Measurements from ENCODE around the gene PGBD4.
"Not testable (repeated sequence)": the region's sequence is repeated elsewhere in the genome, so short reads cannot be mapped to it uniquely, and the experiment has no call there.

The PGBD4 gene

DNA sequence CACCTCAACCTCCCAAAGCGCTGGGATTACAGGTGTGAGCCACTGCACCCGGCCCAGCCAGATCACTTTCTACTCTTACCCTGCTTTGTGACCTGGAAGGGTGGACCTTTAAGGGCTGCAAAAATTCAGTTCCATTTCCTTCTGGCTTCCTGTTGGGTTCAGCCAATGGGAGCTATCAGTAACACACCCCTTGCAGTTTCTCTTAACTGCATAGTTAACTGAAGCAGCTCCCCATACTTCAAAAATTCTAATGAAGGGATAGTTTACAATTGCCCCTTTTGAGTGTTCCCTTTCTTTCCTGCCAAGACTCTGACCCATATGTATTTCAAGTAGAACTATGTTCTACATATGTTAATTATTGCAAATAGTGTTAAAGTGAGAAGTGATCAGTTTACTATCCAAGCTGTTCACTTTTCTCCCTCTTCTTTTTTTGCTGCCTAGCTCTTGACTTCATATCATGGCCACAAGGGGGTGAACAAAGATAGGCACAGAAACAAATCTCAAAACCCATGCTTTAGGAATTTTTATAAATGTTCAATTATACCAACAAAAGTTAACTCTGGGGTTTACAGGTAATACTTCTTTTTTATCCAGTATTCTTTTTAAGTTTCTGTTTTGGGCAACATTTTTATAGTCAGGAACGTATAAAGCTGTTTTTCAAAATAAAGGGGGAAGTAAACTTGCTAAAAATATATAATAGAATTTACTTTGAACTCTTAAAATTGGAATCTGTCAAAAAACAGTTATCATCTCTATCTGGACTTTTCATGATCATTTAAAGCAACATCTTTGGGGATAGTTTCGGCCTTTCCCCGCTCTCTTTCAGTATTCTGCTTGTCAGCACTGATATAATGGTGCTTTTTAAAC lies 8.1 kb downstream of the PGBD4 start:
- peak; percentile 58 for DNase-seq (ENCODE audit: low read depth)
- H3K4me3 ChIP-seq (ENCODE audit: low read depth, low read length) = no peak overlapping the region
- TF ChIP-seq, protein P1, sequence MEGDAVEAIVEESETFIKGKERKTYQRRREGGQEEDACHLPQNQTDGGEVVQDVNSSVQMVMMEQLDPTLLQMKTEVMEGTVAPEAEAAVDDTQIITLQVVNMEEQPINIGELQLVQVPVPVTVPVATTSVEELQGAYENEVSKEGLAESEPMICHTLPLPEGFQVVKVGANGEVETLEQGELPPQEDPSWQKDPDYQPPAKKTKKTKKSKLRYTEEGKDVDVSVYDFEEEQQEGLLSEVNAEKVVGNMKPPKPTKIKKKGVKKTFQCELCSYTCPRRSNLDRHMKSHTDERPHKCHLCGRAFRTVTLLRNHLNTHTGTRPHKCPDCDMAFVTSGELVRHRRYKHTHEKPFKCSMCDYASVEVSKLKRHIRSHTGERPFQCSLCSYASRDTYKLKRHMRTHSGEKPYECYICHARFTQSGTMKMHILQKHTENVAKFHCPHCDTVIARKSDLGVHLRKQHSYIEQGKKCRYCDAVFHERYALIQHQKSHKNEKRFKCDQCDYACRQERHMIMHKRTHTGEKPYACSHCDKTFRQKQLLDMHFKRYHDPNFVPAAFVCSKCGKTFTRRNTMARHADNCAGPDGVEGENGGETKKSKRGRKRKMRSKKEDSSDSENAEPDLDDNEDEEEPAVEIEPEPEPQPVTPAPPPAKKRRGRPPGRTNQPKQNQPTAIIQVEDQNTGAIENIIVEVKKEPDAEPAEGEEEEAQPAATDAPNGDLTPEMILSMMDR (IDR thresholded peaks at IDR 0.05; ENCODE audit: insufficient read depth, low read depth, low read length, missing control alignments) = peak; percentile 62

DNA sequence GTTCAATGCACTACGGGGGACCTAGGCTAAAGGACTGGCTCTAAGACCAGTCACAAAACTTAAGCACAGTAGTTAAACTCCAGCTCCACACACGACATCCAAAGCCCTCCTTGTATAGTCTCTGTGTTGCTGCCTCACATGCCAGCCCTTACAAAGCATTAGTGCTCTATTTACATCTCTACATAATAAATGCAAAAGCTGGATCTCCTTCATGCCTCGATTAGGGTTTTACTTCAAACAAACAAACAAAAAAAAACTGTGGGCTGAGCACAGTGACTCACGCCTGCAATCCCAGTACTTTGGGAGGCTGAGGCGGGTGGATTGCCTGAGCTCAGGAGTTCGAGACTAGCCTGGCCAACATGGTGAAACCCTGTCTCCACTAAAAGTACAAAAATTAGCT lies 9.6 kb downstream of the PGBD4 start:
- DNase-seq (ENCODE audit: low read depth) = no peak
- TF ChIP-seq, protein P1 (IDR thresholded peaks at IDR 0.05; ENCODE audit: insufficient read depth, low read depth, low read length, missing control alignments) = no peak
- H3K4me3 ChIP-seq (ENCODE audit: low read depth, low read length) = no peak overlapping the region

DNA sequence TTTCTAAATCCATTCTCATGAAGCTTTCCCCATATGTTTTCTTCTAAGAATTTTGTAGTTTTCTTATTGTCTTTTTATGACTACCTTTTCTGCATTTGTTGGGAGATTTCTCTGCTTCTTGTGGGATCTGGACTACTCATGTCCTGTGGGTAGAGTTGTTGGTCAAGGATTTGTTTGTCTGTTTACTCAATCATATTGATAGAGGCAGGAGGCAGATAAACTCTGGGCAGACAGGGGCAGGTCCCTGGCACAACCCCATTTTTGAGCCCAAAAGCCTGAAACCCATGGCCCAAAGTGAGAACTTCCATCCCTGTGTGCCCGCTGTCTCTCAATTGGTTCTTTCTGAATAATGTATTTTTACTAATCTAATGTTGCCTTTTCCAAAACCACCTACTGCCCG lies 12.3 kb downstream of the PGBD4 start:
- no peak overlapping the region for H3K4me3 ChIP-seq (ENCODE audit: low read depth, low read length)
- TF ChIP-seq, protein P1 (IDR thresholded peaks at IDR 0.05; ENCODE audit: insufficient read depth, low read depth, low read length, missing control alignments) = no peak
- DNase-seq (ENCODE audit: low read depth) = no peak

DNA sequence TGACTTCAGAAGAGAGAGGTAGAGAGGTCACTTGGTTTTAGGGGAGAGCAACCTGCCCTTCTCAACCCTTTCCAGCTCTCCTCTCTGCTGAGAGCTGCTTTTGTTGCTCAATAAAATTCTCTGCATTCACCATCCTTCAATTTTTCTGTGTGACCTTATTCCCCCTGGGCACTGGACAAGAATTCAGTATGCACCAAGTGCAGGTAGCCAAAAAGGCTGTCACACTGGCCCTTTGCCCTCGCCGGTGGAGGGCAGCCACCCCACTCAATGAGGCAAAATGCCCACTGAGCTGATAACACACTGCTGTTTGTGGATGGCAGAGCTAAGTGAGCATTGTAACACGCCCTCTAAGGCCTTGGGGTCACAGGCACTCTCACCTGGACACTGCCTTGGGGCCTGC lies 12.9 kb downstream of the PGBD4 start:
- TF ChIP-seq, protein P1 (IDR thresholded peaks at IDR 0.05; ENCODE audit: insufficient read depth, low read depth, low read length, missing control alignments) = no peak
- DNase-seq (ENCODE audit: low read depth) = no peak
- H3K4me3 ChIP-seq (ENCODE audit: low read depth, low read length) = no peak overlapping the region

DNA sequence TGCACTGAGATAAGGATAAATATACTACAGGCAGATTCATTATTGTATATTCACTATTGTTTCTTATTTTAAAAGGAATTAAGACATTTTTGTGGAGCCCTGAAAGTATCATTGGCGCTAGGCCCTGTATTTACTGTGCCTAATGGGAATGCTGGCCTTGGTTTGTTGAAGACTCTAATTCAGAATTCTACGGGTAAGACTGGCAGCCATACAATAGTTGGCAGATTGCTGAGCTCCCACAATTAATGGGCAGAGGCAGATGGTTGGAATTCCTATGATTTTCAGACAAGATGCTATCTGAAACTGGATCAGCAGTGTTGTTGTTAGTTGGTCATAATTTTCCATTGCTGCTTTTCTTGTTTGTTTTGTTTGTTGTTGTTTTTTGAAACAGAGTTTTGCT lies 14.7 kb downstream of the PGBD4 start:
- no peak overlapping the region for H3K4me3 ChIP-seq (ENCODE audit: low read depth, low read length)
- TF ChIP-seq, protein P1 (IDR thresholded peaks at IDR 0.05; ENCODE audit: insufficient read depth, low read depth, low read length, missing control alignments) = no peak
- no peak for DNase-seq (ENCODE audit: low read depth)

DNA sequence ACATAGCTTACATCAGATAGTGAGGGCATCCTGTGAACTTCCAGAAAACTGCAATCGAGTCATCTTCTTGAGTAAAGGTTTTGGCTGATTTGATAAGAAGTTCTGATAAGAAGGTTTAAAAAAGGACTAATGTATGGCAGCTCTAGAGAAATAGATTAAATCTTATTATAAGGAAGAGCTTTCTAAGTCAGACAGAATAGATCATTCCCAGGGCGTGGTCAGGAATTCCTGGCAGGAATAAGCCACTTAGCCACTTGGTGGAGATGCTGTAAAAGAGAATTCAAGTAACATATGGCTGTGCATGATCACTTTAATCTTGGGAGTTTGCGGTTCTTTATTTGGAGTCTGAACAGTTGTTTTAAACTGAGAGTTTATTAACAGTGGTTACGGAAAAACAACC lies 17.4 kb downstream of the PGBD4 start:
- TF ChIP-seq, protein P1 (IDR thresholded peaks at IDR 0.05; ENCODE audit: insufficient read depth, low read depth, low read length, missing control alignments) = no peak
- no peak overlapping the region for H3K4me3 ChIP-seq (ENCODE audit: low read depth, low read length)
- DNase-seq (ENCODE audit: low read depth) = no peak

DNA sequence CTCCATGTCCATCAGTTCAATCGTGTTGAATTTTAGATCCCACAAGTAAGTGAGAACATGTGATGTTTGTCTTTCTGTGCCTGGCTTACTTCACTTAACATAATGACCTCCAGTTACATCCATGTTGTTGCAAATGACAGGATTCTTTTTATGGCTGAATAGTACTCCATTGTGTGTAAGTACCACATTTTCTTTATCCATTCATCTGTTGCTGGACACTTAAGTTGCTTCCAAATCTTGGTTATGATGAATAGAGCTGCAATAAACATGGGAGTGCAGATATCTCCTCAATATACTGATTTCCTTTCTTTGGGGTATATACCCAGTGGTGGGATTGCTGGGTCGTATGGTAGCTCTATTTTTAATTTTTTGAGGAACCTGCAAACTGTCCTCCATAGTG lies 18.5 kb downstream of the PGBD4 start:
- H3K4me3 ChIP-seq (ENCODE audit: low read depth, low read length); DNase-seq (ENCODE audit: low read depth): not testable (repeated sequence)

DNA sequence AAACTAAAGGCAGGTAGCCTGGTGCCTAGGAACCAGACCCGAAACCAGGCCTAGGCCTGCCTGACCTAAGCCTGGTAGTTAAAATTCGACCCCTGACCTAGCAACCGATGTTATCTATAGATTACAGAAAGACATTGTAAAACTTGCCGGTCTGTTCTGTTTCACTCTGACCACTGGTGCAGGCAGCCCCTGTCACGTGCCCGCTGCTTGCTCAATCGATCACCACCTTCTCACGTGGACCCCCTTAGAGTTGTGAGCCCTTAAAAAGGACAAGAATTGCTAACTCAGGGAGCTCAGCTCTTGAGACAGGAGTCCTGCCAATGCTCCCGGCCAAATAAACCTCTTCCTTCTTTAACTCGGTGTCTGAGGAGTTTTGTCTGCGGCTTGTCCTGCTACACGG lies 19.9 kb downstream of the PGBD4 start:
- DNase-seq (ENCODE audit: low read depth); H3K4me3 ChIP-seq (ENCODE audit: low read depth, low read length): not testable (repeated sequence)

All from GM12865 (cell line).